GM13977 (cell line): ENCODE data around the gene LHX5.
A peak's percentile ranks its signal among the peaks of the same experiment; 100 is the strongest.

ENCODE experiments used
- DNase-seq: peaks from one replicate; pipeline ENCODE4 v3.0.0; 2012; ENCODE audit warnings: low spot score
- CTCF ChIP-seq: IDR thresholded peaks from 2 replicates; pipeline ENCODE4 v1.5.1; 2012; ENCODE audit warnings: mild to moderate bottlenecking, control low read depth; ENCODE audit not compliant: insufficient read depth; ENCODE audit errors: extremely low read depth, missing control alignments
- in situ Hi-C: fragments of 300-500 bp; cut with MboI; formaldehyde crosslinking; loops from one replicate; pipeline ENCODE4 v1.12.0; 2022; ENCODE audit warnings: low sequenced_read_pairs, low pct_unique_long_range_greater_than_20kb, mixed read lengths, inconsistent platforms; ENCODE audit not compliant: unreplicated experiment

The LHX5 gene

GRCh38 chr12:113462998-113463745, 8.5 kb downstream of the LHX5 start:
- in situ Hi-C loops, result loop anchor here (25.0 kb wide), 2 partner anchors 949 to 1224 kb away; partner anchors contain the start of genes TBX3 and TBX5
- no peak for DNase-seq
- no peak for TF ChIP-seq CTCF

GRCh38 chr12:113462117-113462774, 9.4 kb downstream of the LHX5 start:
- in situ Hi-C loops, result loop anchor here (25.0 kb wide), 2 partner anchors 950 to 1225 kb away; partner anchors contain the start of genes TBX3 and TBX5
- DNase-seq, result peak; percentile 82
- TF ChIP-seq CTCF, result peak; percentile 93

DNA sequence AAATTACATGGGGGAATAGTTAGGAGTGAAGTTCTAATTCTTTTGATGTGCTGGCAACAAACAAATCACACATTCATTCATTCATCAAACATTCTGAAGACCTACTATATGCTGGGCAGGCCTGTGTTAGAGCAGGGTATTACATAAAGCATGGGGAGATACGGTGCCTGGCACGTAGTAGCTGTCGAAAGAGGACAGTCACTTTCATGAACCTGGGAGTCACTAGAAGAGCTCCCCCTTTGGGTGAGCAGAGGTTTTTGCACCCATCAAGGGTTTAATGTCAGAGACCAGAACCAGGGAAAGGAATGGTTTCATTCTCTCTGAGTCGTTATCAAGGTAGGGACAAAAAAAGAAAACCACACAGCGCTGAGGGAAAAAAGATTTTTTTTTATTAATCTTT, 10.0 kb downstream of the LHX5 start:
- no peak for DNase-seq
- in situ Hi-C loops, result loop anchor here (25.0 kb wide), 2 partner anchors 951 to 1226 kb away; partner anchors contain the start of genes TBX3 and TBX5
- TF ChIP-seq CTCF, result peak; percentile 37

DNA sequence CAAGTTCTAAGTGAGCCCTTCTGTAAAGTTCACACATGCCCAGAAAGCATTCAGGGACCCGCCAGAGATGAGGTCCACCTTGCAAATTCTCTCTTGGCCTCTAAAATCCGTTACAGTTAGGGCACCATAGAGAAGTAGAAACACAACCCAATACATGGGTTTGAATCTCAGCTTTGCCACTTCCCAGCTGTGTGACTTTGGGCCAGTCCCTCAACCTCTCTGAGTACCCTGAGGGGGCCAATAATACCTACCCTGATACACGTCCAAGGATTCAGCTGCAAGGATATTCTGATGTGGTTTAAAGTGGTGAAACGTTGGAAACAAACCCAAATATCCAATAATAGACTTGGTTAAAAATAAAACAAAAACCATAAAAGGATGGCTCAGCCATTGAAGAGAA, 11.7 kb downstream of the LHX5 start:
- in situ Hi-C loops, result loop anchor here (25.0 kb wide), 2 partner anchors 952 to 1227 kb away; partner anchors contain the start of genes TBX3 and TBX5

DNA sequence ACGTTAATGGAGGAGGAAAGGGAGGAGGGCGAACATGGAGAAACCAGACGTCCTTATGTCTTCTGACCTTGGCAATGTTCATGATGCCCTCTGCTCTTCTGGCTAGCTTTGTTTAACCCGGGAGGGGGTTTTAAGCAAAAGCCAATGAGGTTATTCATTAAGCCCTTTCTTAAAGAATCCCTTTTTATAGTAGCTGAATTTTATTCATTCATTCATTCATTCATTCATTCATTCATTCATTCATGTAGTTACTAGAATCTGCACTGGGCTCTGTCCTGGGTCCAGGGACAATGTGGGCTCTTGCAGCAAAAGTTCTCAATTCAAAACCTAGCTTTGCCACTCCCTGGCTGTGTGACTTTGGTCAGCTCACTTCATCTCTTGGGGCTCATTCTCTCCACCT, 14.0 kb downstream of the LHX5 start:
- TF ChIP-seq CTCF, result no peak
- DNase-seq, result no peak
- in situ Hi-C loops, result loop anchor here (25.0 kb wide), 2 partner anchors 955 to 1230 kb away; partner anchors contain the start of genes TBX3 and TBX5

More for the DNA sequence above, 11.7 kb downstream of the LHX5 start:
- DNase-seq, result no peak
- TF ChIP-seq CTCF, result no peak

DNA sequence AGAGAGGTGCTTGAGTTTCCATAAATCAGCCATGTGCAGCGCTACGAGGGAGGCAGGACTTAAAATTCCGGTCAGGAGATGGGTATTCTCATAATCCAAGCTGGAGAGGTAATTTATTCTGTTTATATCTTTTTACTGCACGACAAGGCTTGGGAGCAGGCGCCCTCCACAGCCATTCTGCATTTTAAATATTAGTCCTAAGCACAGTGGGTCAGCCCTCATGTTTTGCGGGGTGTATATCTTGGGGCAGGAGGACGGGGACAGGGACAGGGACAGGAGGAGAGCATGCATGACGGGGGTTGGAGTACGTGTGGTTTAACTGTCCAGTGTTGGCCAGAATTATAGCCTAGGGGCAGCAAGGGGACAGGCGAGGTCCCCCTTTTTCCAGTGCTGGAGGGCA, 14.5 kb downstream of the LHX5 start:
- in situ Hi-C loops, result loop anchor here (25.0 kb wide), 2 partner anchors 955 to 1230 kb away; partner anchors contain the start of genes TBX3 and TBX5

More for the DNA sequence above, 14.5 kb downstream of the LHX5 start:
- no peak for DNase-seq
- no peak for TF ChIP-seq CTCF
